Measurements from ENCODE around the gene ITPR1. TPM values are rescaled to one million over a fixed set of nuclear protein-coding genes. Genes with fewer than 3 reads are reported as not detected.

The ITPR1 gene
- total RNA-seq, 1 donor from 2014 or later: 91.7 TPM

- no peak overlapping the region for H3K4me3 ChIP-seq
- H3K4me1 ChIP-seq: peaks cover 20% of the 10 kb centered on the region
- H3K27me3 ChIP-seq: no peaks in the 10 kb centered on the region
- intact Hi-C loops (cut with DNase I): no loop called here
- no peak for TF ChIP-seq CTCF (IDR thresholded peaks at IDR 0.05)
- no peaks in the 10 kb centered on the region for H3K9me3 ChIP-seq
- H3K36me3 ChIP-seq: no peaks in the 10 kb centered on the region
- ATAC-seq (no peak), DNase-seq (no peak)
- H3K27ac ChIP-seq: no peak overlapping the region
Observed at GRCh38 chr3:4755566-4755965, 262.4 kb downstream of the ITPR1 start.

- Histone ChIP-seq H3K36me3 (no peaks in the 10 kb centered on the region), H3K4me3 (no peak overlapping the region), H3K27me3 (no peaks in the 10 kb centered on the region), H3K9me3 (no peaks in the 10 kb centered on the region), H3K27ac (no peak overlapping the region), H3K4me1 (peaks cover 13% of the 10 kb centered on the region)
- intact Hi-C loops (cut with DNase I): no loop called here
- ATAC-seq (no peak), DNase-seq (no peak)
- TF ChIP-seq CTCF (IDR thresholded peaks at IDR 0.05): no peak
Observed at GRCh38 chr3:4756057-4756775, 263.1 kb downstream of the ITPR1 start.

- peaks cover 6% of the 10 kb centered on the region for H3K4me1 ChIP-seq
Observed at GRCh38 chr3:4756855-4757574, 263.9 kb downstream of the ITPR1 start.

GRCh38 chr3:4757575-4758248 lies 264.6 kb downstream of the ITPR1 start:
- H3K9me3 ChIP-seq: no peaks in the 10 kb centered on the region

More at GRCh38 chr3:4756855-4757574, 263.9 kb downstream of the ITPR1 start:
- no peak for TF ChIP-seq CTCF (IDR thresholded peaks at IDR 0.05)
- no peak overlapping the region for H3K27ac ChIP-seq
- DNase-seq (no peak), ATAC-seq (no peak)
- no peaks in the 10 kb centered on the region for H3K27me3 ChIP-seq
- no peak overlapping the region for H3K4me3 ChIP-seq
- intact Hi-C loops (cut with DNase I): no loop called here
- H3K36me3 ChIP-seq: no peaks in the 10 kb centered on the region
- H3K9me3 ChIP-seq: no peaks in the 10 kb centered on the region

More at GRCh38 chr3:4757575-4758248, 264.6 kb downstream of the ITPR1 start:
- no peak for DNase-seq
- Histone ChIP-seq H3K27ac (no peak overlapping the region), H3K27me3 (no peaks in the 10 kb centered on the region), H3K4me1 (no peaks in the 10 kb centered on the region), H3K4me3 (no peak overlapping the region), H3K36me3 (no peaks in the 10 kb centered on the region)
- no peak for ATAC-seq
- intact Hi-C loops (cut with DNase I): no loop called here
- no peak for TF ChIP-seq CTCF (IDR thresholded peaks at IDR 0.05)
